K562 (cell line): ENCODE results near the gene FCRLA. TPM values are rescaled to one million over a fixed set of nuclear protein-coding genes. Genes with fewer than 3 reads are reported as not detected.

Experiments
- CREB1 ChIP-seq, 2 experiments: sonication (generic) in 1 of 2; formaldehyde crosslinking in 1 of 2; IDR thresholded peaks; 2 replicates each; pipeline versions ENCODE4 v1.6.1 to v1.8.0; 2012 to 2022; ENCODE audit warnings: inconsistent platforms in 1 of 2, mild to moderate bottlenecking in 1 of 2, missing genetic modification reagents in 1 of 2, moderate library complexity in 1 of 2
- FOXK2 ChIP-seq, 2 experiments: fragments of 450-650 bp; IDR thresholded peaks in 1 of 2; conservative IDR thresholded peaks in 1 of 2; 2 replicates each; pipeline ENCODE4 v1.6.1; 2016; ENCODE audit warnings: low read depth in 2 of 2, mild to moderate bottlenecking in 1 of 2
- KLF6 ChIP-seq: fragments of 250-450 bp; sonication (Bioruptor Pico); IDR thresholded peaks from 2 replicates; pipeline ENCODE4 v1.4.0; 2020; ENCODE audit warnings: mild to moderate bottlenecking, moderate library complexity, borderline replicate concordance
- MIER1 ChIP-seq: fragments of 450-650 bp; IDR thresholded peaks from 2 replicates; pipeline ENCODE4 v1.6.1; 2016; ENCODE audit warnings: antibody characterized with exemption, mild to moderate bottlenecking, low read depth
- MXI1 ChIP-seq: IDR thresholded peaks from 2 replicates; pipeline ENCODE4 v1.6.1; 2011; ENCODE audit warnings: low read depth, mild to moderate bottlenecking, improper control_type of control experiment, low read length
- NFATC3 ChIP-seq: fragments of 450-650 bp; IDR thresholded peaks from 2 replicates; pipeline ENCODE4 v1.6.1; 2017; ENCODE audit warnings: mild to moderate bottlenecking
- NFIC ChIP-seq: fragments of 450-650 bp; IDR thresholded peaks from 2 replicates; pipeline ENCODE4 v1.6.1; 2017; ENCODE audit warnings: mild to moderate bottlenecking, inconsistent platforms
- PML ChIP-seq: IDR thresholded peaks from 2 replicates; pipeline ENCODE4 v1.6.1; 2012; ENCODE audit warnings: low read length, inconsistent platforms
- SAP30 ChIP-seq: fragments of 200-600 bp; sonication (generic); IDR thresholded peaks from 2 replicates; pipeline ENCODE4 v1.6.1; 2012; ENCODE audit warnings: borderline replicate concordance, low read depth, mild to moderate bottlenecking, moderate library complexity, low read length, control low read depth, inconsistent platforms; ENCODE audit not compliant: insufficient read depth, poor library complexity, severe bottlenecking
- ZNF121 ChIP-seq: sonication (generic); formaldehyde crosslinking; conservative IDR thresholded peaks from 2 replicates; pipeline ENCODE4 v1.8.0; 2022; ENCODE audit warnings: missing genetic modification reagents
- ZNF133 ChIP-seq: fragments of 250-450 bp; sonication (Bioruptor Pico); IDR thresholded peaks from 2 replicates; pipeline ENCODE4 v1.4.0; 2020; ENCODE audit warnings: mild to moderate bottlenecking
- polyA plus RNA-seq, 8 experiments: library from polyadenylated mRNA; depleted of rRNA in 4 of 8; stranded (reverse) in 5 of 8; unstranded in 3 of 8; fragments of >200 nt; fragmentation: Nextera tagmentation in 2 of 8; fragmentation: Illumina TruSeq in 1 of 8; extraction: Ambion mirVana in 2 of 8; extraction: Trizol in 1 of 8; gene quantifications; 2 replicates each; pipeline versions ENCODE4 v1.2.1 to v1.2.3, GENCODE V29; 2011 to 2014; ENCODE audit warnings: inconsistent platforms in 1 of 8, missing spikeins in 1 of 8
- total RNA-seq, 7 experiments: library from RNA; depleted of rRNA in 6 of 7; stranded (reverse); fragments of >200 nt in 6 of 7; fragmentation: Illumina TruSeq in 2 of 7; extraction: Trizol in 2 of 7; gene quantifications; 2 replicates each; pipeline versions ENCODE4 v1.2.1 to v1.2.3, GENCODE V29; 2011 to 2021; ENCODE audit warnings: low replicate concordance in 1 of 7
- TF ChIP-seq, protein P1 (sequence below), 2 experiments: fragments of 450-650 bp; IDR thresholded peaks; 2 replicates each; pipeline ENCODE4 v1.6.1; 2018; ENCODE audit warnings: mild to moderate bottlenecking in 2 of 2, low read depth in 1 of 2; ENCODE audit not compliant: partially characterized antibody in 2 of 2
- TF ChIP-seq, protein P2 (sequence below): sonication (generic); formaldehyde crosslinking; IDR thresholded peaks from 2 replicates; pipeline ENCODE4 v1.8.1; 2022; ENCODE audit warnings: missing genetic modification reagents
- TF ChIP-seq, protein P3 (sequence below): sonication (generic); formaldehyde crosslinking; IDR thresholded peaks from 2 replicates; pipeline ENCODE4 v1.9.0; 2022; ENCODE audit warnings: mild to moderate bottlenecking, missing genetic modification reagents
- TF ChIP-seq, protein P4 (sequence below): fragments of 450-650 bp; conservative IDR thresholded peaks from 2 replicates; pipeline ENCODE4 v1.6.1; 2016; ENCODE audit warnings: missing genetic modification characterization, low read depth, mild to moderate bottlenecking, control low read depth, missing compliant biosample characterization
- TF ChIP-seq, protein P5 (sequence below), 2 experiments: IDR thresholded peaks in 1 of 2; conservative IDR thresholded peaks in 1 of 2; 2 replicates each; pipeline ENCODE4 v1.6.1; 2016; ENCODE audit warnings: low read depth in 2 of 2, mild to moderate bottlenecking in 1 of 2, missing compliant biosample characterization in 1 of 2, missing genetic modification characterization in 1 of 2, moderate library complexity in 1 of 2

FCRLA gene
- total and polyA plus RNA-seq, 9 of the 15 experiments (the other 6 are each of a cell fraction or from before 2014, with no cell fraction given): 0.09 to 0.84 (median 0.44) TPM

DNA sequence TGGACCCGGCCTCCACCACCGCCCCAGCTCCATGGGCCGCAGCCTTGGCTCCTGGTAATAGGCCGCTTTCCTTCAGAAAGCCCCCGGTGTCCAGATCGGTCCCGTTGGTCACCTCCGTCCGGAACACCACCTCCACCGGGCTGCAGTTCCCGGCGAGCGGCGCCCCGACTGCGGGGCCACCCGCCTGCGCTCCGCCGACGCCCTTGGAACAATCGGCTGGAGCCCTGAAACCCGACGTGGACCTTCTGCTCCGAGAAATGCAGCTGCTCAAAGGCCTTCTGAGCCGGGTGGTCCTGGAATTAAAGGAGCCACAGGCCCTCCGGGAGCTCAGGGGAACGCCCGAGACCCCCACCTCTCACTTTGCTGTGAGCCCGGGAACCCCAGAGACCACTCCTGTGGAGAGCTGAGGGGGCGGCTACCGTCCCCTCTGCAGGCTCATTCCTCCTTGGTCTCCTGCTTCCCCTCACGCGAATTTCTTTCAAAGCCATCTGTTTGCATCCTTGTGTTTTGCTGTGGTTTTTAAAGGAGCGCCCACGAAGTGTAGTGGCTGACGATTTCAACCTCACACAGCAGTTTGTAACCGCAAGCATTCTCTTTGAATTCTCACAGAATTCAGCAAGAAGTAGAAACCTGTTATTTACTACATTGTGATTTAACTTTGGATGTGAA lies 20.4 kb downstream of the FCRLA start (continued):
- TF ChIP-seq, protein P1, sequence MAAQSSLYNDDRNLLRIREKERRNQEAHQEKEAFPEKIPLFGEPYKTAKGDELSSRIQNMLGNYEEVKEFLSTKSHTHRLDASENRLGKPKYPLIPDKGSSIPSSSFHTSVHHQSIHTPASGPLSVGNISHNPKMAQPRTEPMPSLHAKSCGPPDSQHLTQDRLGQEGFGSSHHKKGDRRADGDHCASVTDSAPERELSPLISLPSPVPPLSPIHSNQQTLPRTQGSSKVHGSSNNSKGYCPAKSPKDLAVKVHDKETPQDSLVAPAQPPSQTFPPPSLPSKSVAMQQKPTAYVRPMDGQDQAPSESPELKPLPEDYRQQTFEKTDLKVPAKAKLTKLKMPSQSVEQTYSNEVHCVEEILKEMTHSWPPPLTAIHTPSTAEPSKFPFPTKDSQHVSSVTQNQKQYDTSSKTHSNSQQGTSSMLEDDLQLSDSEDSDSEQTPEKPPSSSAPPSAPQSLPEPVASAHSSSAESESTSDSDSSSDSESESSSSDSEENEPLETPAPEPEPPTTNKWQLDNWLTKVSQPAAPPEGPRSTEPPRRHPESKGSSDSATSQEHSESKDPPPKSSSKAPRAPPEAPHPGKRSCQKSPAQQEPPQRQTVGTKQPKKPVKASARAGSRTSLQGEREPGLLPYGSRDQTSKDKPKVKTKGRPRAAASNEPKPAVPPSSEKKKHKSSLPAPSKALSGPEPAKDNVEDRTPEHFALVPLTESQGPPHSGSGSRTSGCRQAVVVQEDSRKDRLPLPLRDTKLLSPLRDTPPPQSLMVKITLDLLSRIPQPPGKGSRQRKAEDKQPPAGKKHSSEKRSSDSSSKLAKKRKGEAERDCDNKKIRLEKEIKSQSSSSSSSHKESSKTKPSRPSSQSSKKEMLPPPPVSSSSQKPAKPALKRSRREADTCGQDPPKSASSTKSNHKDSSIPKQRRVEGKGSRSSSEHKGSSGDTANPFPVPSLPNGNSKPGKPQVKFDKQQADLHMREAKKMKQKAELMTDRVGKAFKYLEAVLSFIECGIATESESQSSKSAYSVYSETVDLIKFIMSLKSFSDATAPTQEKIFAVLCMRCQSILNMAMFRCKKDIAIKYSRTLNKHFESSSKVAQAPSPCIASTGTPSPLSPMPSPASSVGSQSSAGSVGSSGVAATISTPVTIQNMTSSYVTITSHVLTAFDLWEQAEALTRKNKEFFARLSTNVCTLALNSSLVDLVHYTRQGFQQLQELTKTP (IDR thresholded peaks at IDR 0.05; ENCODE audit: low read depth in 1 of 2, partially characterized antibody in 2 of 2): no peak
- TF ChIP-seq, protein P2, sequence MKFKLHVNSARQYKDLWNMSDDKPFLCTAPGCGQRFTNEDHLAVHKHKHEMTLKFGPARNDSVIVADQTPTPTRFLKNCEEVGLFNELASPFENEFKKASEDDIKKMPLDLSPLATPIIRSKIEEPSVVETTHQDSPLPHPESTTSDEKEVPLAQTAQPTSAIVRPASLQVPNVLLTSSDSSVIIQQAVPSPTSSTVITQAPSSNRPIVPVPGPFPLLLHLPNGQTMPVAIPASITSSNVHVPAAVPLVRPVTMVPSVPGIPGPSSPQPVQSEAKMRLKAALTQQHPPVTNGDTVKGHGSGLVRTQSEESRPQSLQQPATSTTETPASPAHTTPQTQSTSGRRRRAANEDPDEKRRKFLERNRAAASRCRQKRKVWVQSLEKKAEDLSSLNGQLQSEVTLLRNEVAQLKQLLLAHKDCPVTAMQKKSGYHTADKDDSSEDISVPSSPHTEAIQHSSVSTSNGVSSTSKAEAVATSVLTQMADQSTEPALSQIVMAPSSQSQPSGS (CRISPR knock-in tag): no peak
- TF ChIP-seq, protein P3, sequence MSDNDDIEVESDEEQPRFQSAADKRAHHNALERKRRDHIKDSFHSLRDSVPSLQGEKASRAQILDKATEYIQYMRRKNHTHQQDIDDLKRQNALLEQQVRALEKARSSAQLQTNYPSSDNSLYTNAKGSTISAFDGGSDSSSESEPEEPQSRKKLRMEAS (CRISPR knock-in tag): no peak
- TF ChIP-seq SAP30 (peak; percentile 53), NFIC (peak; percentile 22; the same call in 1 of the 2 replicates), MIER1 (no peak), KLF6 (0 out of 2 replicates have a peak, but pooled peaks have one; percentile 63), PML (no peak), MXI1 (no peak), FOXK2 (conservative IDR thresholded peaks at IDR 0.05 in 1 of 2, IDR thresholded peaks at IDR 0.05 in 1 of 2; ENCODE audit: low read depth in 2 of 2) (no peak), ZNF133 (CRISPR knock-in tag) (no peak), CREB1 (IDR thresholded peaks at IDR 0.05) (no peak), CREB1 (CRISPR knock-in tag; IDR thresholded peaks at IDR 0.05) (no peak), NFATC3 (no peak), ZNF121 (no peak)
- TF ChIP-seq, protein P4, sequence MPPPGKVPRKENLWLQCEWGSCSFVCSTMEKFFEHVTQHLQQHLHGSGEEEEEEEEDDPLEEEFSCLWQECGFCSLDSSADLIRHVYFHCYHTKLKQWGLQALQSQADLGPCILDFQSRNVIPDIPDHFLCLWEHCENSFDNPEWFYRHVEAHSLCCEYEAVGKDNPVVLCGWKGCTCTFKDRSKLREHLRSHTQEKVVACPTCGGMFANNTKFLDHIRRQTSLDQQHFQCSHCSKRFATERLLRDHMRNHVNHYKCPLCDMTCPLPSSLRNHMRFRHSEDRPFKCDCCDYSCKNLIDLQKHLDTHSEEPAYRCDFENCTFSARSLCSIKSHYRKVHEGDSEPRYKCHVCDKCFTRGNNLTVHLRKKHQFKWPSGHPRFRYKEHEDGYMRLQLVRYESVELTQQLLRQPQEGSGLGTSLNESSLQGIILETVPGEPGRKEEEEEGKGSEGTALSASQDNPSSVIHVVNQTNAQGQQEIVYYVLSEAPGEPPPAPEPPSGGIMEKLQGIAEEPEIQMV (tag): no peak
- TF ChIP-seq, protein P5, sequence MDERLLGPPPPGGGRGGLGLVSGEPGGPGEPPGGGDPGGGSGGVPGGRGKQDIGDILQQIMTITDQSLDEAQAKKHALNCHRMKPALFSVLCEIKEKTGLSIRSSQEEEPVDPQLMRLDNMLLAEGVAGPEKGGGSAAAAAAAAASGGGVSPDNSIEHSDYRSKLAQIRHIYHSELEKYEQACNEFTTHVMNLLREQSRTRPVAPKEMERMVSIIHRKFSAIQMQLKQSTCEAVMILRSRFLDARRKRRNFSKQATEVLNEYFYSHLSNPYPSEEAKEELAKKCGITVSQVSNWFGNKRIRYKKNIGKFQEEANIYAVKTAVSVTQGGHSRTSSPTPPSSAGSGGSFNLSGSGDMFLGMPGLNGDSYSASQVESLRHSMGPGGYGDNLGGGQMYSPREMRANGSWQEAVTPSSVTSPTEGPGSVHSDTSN (CRISPR knock-in tag; IDR thresholded peaks at IDR 0.05; ENCODE audit: low read depth): no peak
- TF ChIP-seq, protein P5 (tag; conservative IDR thresholded peaks at IDR 0.05; ENCODE audit: low read depth): no peak
